HL-60/S4 treated with retinoic acid at 250 ng/mL for 4 days and 3 days (cell line): ENCODE results near the gene KNSTRN.

Experiments used
- in situ Hi-C: fragments of 300-500 bp; cut with MboI; formaldehyde crosslinking; loops from 2 replicates; pipeline ENCODE4 v1.7.0; 2022; ENCODE audit warnings: low sequenced_read_pairs

KNSTRN gene

GRCh38 chr15:40345225-40345866, 37.2 kb upstream of the KNSTRN start:
- in situ Hi-C loops: no loop called here

- in situ Hi-C loops: no loop called here
Measured at GRCh38 chr15:40345867-40346578, 36.5 kb upstream of the KNSTRN start.

GRCh38 chr15:40346579-40347558, 35.7 kb upstream of the KNSTRN start:
- in situ Hi-C loops: no loop called here

- in situ Hi-C loops: no loop called here
Measured at GRCh38 chr15:40347559-40348473, 34.7 kb upstream of the KNSTRN start.

GRCh38 chr15:40348474-40348870, 34.0 kb upstream of the KNSTRN start:
- in situ Hi-C loops: no loop called here

GRCh38 chr15:40349163-40349562, 33.4 kb upstream of the KNSTRN start:
- in situ Hi-C loops: no loop called here

GRCh38 chr15:40352281-40352901, 30.1 kb upstream of the KNSTRN start:
- in situ Hi-C loops: no loop called here

GRCh38 chr15:40353697-40354096, 28.8 kb upstream of the KNSTRN start:
- in situ Hi-C loops: no loop called here

- in situ Hi-C loops: no loop called here
Measured at GRCh38 chr15:40354408-40355171, 27.9 kb upstream of the KNSTRN start.

- in situ Hi-C loops: no loop called here
Measured at GRCh38 chr15:40355976-40356585, 26.4 kb upstream of the KNSTRN start.

GRCh38 chr15:40357246-40357645, 25.3 kb upstream of the KNSTRN start:
- in situ Hi-C loops: no loop called here

GRCh38 chr15:40357723-40358470, 24.6 kb upstream of the KNSTRN start, which contains the start of gene DISP2:
Gene DISP2, plus strand, starts transcription at chr15:40358219. Its CDS starts 103 bp downstream, at chr15:40358322.
- in situ Hi-C loops: no loop called here

- in situ Hi-C loops: no loop called here
Measured at GRCh38 chr15:40358471-40359353, 23.8 kb upstream of the KNSTRN start.

- in situ Hi-C loops: no loop called here
Measured at GRCh38 chr15:40360015-40360414, 22.5 kb upstream of the KNSTRN start.

GRCh38 chr15:40361640-40362039, 20.9 kb upstream of the KNSTRN start:
- in situ Hi-C loops: no loop called here

- in situ Hi-C loops: no loop called here
Measured at GRCh38 chr15:40363611-40364010, 18.9 kb upstream of the KNSTRN start.

- in situ Hi-C loops: no loop called here
Measured at GRCh38 chr15:40364251-40364650, 18.3 kb upstream of the KNSTRN start.
